ENCODE measurements around the gene UTS2.

UTS2 gene

GRCh38 chr1:7862211-7863060 is 9.6 kb upstream of the UTS2 start:
- no peak for DNase-seq

- no peak for DNase-seq
Measured at GRCh38 chr1:7861452-7861851, 8.6 kb upstream of the UTS2 start.

- DNase-seq: no peak
Measured at GRCh38 chr1:7860130-7860529, 7.3 kb upstream of the UTS2 start.

- no peak for DNase-seq
Measured at GRCh38 chr1:7859406-7859805, 6.5 kb upstream of the UTS2 start.

GRCh38 chr1:7857985-7858384 is 5.1 kb upstream of the UTS2 start:
- no peak for DNase-seq

GRCh38 chr1:7857000-7857399 is 4.1 kb upstream of the UTS2 start:
- DNase-seq: no peak

GRCh38 chr1:7856345-7856744 is 3.5 kb upstream of the UTS2 start:
- no peak for DNase-seq

- no peak for DNase-seq
Measured at GRCh38 chr1:7853684-7854026, 790 bp upstream of the UTS2 start.

GRCh38 chr1:7850786-7851185 is 2.1 kb downstream of the UTS2 start:
- no peak for DNase-seq

GRCh38 chr1:7847599-7847998 is 5.3 kb downstream of the UTS2 start:
- no peak for DNase-seq

GRCh38 chr1:7846656-7847055 is 6.2 kb downstream of the UTS2 start:
- no peak for DNase-seq

GRCh38 chr1:7845761-7846160 is 7.1 kb downstream of the UTS2 start:
- no peak for DNase-seq

GRCh38 chr1:7842517-7842916 is 10.3 kb downstream of the UTS2 start:
- peak; percentile 27 for DNase-seq

GRCh38 chr1:7839526-7839925 is 13.3 kb downstream of the UTS2 start:
- DNase-seq: no peak

GRCh38 chr1:7838714-7839113 is 14.2 kb downstream of the UTS2 start:
- DNase-seq: no peak

- DNase-seq: no peak
Measured at GRCh38 chr1:7833035-7833434, 19.8 kb downstream of the UTS2 start.

GRCh38 chr1:7831458-7831857 is 21.4 kb downstream of the UTS2 start:
- DNase-seq: no peak

GRCh38 chr1:7827126-7827955 is 25.5 kb downstream of the UTS2 start:
- DNase-seq: peak; percentile 27

GRCh38 chr1:7826363-7826762 is 26.5 kb downstream of the UTS2 start:
- DNase-seq: no peak

GRCh38 chr1:7824701-7825100 is 28.2 kb downstream of the UTS2 start:
- DNase-seq: no peak

- no peak for DNase-seq
Measured at GRCh38 chr1:7821282-7821681, 31.6 kb downstream of the UTS2 start.

- DNase-seq: no peak
Measured at GRCh38 chr1:7813677-7814373, 39.0 kb downstream of the UTS2 start.

GRCh38 chr1:7811476-7811875 is 41.4 kb downstream of the UTS2 start:
- DNase-seq: no peak

- DNase-seq: peak; percentile 52
Measured at GRCh38 chr1:7810395-7810794, 42.5 kb downstream of the UTS2 start.
